Suprapubic skin (tissue), 3 donors: ENCODE data around the gene DAP.

ENCODE experiments used
- EP300 ChIP-seq: sonication (generic); formaldehyde crosslinking; IDR thresholded peaks from one replicate; pipeline ENCODE4 v1.6.1; 2017; ENCODE audit warnings: antibody characterized with exemption
- TF ChIP-seq, protein P1 (sequence below), 2 donors: fragments of 200-600 bp in 1 of 2; fragments of 450-650 bp in 1 of 2; sonication (generic) in 1 of 2; IDR thresholded peaks; one replicate each; pipeline ENCODE4 v1.5.1; 2016 to 2019; ENCODE audit warnings: antibody characterized with exemption in 2 of 2, mild to moderate bottlenecking in 1 of 2, moderate library complexity in 1 of 2

DNA sequence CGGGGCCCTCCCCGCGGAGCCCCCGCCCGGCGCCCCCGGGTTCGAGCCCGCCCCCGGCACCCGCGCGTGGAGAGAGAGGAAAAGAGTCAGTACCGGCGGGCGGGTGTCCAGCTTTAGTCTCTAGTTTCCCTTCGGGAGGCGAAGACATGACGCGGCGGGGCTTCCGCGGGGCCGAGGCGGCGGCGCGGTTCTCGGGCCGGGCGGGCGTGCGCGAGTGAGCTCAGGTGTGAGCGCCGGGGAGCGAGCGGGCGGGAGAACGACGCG is 181 bp downstream of the DAP start:
- TF ChIP-seq, protein P1, sequence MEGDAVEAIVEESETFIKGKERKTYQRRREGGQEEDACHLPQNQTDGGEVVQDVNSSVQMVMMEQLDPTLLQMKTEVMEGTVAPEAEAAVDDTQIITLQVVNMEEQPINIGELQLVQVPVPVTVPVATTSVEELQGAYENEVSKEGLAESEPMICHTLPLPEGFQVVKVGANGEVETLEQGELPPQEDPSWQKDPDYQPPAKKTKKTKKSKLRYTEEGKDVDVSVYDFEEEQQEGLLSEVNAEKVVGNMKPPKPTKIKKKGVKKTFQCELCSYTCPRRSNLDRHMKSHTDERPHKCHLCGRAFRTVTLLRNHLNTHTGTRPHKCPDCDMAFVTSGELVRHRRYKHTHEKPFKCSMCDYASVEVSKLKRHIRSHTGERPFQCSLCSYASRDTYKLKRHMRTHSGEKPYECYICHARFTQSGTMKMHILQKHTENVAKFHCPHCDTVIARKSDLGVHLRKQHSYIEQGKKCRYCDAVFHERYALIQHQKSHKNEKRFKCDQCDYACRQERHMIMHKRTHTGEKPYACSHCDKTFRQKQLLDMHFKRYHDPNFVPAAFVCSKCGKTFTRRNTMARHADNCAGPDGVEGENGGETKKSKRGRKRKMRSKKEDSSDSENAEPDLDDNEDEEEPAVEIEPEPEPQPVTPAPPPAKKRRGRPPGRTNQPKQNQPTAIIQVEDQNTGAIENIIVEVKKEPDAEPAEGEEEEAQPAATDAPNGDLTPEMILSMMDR (IDR thresholded peaks at IDR 0.05): no peak
- TF ChIP-seq EP300: no peak
